ENCODE data around the gene CCNI2.

CCNI2 gene

DNA sequence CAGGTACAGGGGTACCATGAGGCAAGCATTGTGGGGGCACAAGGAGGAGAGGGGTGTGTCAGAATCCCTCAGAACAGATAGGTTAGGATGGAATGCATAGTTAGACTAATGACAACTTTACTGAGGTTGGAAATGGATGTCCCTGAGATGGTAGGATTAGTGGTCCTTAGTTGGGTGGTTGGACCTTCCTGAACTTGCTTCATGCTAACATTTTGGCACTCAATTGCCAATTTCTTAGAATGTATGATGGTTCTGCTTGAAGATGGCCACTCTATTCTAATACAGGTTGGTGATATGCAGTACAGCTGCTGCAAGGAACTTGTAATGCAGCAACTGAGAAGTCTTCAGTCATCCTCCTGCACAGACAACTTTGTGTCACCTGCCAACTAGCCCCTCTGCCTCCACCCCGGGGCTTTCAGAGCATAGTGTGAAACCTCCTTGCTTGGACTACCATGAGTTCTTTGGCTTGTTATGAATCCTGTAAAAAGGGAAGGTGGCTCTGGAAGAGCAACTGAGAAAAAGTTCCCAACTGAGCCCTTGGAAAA is 5.4 kb downstream of the CCNI2 start:
- DNase-seq (ENCODE audit: low read depth in 1 of 2, low spot score in 1 of 2): no peak
- in situ Hi-C loops (cut with HindIII; ENCODE audit: low pct_unique_long_range_greater_than_20kb, low sequenced_read_pairs): no loop called here
- no peak for TF ChIP-seq JUND (IDR thresholded peaks at IDR 0.05; ENCODE audit: low read depth)

GRCh38 chr5:132753135-132753987 is 6.1 kb downstream of the CCNI2 start:
- TF ChIP-seq JUND (IDR thresholded peaks at IDR 0.05; ENCODE audit: low read depth): no peak
- in situ Hi-C loops (cut with HindIII; ENCODE audit: low pct_unique_long_range_greater_than_20kb, low sequenced_read_pairs): no loop called here
- peak in 1 of 2 experiments; percentile 67 for DNase-seq (ENCODE audit: low read depth in 1 of 2, low spot score in 1 of 2)

DNA sequence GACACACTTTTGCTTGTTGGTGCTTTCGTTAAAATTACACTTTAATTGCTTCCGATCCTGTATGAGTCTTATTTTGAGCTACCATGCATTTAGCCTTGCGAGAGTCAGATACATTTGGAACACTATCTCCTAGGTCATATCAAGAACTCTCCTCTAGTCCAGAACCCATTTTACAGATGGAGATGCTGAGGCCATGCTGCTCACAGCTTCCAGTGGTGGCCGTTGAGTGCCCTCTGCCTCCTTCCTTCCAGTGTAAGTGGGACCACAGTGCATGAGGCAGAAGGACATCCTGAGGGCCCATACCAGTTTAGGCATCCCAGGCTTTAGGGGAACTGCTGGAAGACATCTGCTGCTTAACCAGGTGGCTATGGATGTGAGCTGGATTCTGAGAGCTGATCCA is 6.9 kb downstream of the CCNI2 start:
- no peak for DNase-seq (ENCODE audit: low read depth in 1 of 2, low spot score in 1 of 2)
- TF ChIP-seq JUND (IDR thresholded peaks at IDR 0.05; ENCODE audit: low read depth): no peak
- in situ Hi-C loops (cut with HindIII; ENCODE audit: low pct_unique_long_range_greater_than_20kb, low sequenced_read_pairs): no loop called here

DNA sequence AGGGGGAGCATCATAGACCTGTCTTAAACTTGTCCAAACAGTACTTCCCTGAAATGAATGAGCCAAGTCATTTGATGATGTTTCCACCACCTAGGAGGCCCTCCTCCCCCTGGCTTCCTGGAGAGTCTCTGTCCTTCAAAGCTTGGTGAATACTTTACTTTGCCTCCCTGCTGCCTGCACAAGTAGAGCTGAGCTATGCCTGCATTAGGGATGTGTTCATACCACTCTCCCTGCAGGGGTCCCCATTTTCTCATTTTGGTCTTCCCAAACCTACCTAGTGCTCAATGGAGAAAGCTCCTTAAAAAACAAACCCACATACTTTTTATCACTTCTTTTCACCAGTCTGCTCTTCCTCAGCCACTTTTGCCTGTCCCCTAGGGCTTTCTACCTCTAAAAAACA is 7.7 kb downstream of the CCNI2 start:
- in situ Hi-C loops (cut with HindIII; ENCODE audit: low pct_unique_long_range_greater_than_20kb, low sequenced_read_pairs): no loop called here
- no peak for TF ChIP-seq JUND (IDR thresholded peaks at IDR 0.05; ENCODE audit: low read depth)
- DNase-seq (ENCODE audit: low read depth in 1 of 2, low spot score in 1 of 2): peak in 1 of 2 experiments; percentile 71

DNA sequence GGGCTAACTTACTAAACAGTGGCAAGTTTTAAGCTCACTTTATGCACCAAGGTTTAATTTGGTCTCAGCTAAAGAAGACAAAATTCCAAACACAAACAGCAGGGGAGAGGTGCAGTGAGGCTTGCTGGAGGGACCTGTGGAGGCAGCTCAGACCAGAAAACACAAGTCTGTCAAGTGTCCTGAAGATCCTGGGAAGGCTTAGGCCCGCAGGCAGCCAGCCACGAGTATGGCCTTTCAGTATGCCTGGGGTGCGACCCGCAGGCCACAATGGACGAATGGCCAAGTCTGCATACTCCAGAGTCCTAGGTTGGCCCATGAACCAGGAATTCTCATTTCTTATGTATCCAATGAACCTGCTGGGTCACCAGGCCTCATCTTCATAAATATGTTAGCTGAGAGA is 9.3 kb downstream of the CCNI2 start:
- DNase-seq (ENCODE audit: low read depth in 1 of 2, low spot score in 1 of 2): no peak
- in situ Hi-C loops (cut with HindIII; ENCODE audit: low pct_unique_long_range_greater_than_20kb, low sequenced_read_pairs): no loop called here
- TF ChIP-seq JUND (IDR thresholded peaks at IDR 0.05; ENCODE audit: low read depth): no peak

DNA sequence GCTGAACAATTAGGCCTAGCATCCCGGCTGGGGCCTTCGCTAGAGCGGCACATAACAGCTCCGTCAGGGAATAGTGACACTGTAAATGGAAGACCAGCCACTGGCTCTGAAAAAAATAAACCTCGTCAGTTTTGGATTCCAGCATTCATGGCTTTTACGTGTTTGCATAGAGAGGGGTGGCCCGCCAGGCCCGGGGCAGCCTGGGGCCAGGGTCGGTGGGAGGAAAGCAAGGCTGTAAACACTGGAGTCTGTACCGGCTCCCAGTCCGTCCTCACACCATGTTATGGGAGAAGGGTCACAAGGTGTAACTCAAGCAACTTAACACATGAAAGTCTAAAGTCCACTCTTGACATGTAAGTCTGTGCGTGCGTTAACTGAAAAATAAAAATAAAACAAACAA is 11.2 kb downstream of the CCNI2 start:
- no peak for DNase-seq (ENCODE audit: low read depth in 1 of 2, low spot score in 1 of 2)
- no peak for TF ChIP-seq JUND (IDR thresholded peaks at IDR 0.05; ENCODE audit: low read depth)
- in situ Hi-C loops (cut with HindIII; ENCODE audit: low pct_unique_long_range_greater_than_20kb, low sequenced_read_pairs): no loop called here

- no peak for TF ChIP-seq JUND (IDR thresholded peaks at IDR 0.05; ENCODE audit: low read depth)
- peak in 1 of 2 experiments; percentile 84 for DNase-seq (ENCODE audit: low read depth in 1 of 2, low spot score in 1 of 2)
- in situ Hi-C loops (cut with HindIII; ENCODE audit: low pct_unique_long_range_greater_than_20kb, low sequenced_read_pairs): no loop called here
These were observed 12.2 kb downstream of the CCNI2 start for GRCh38 chr5:132759114-132760048.

- DNase-seq (ENCODE audit: low read depth in 1 of 2, low spot score in 1 of 2): no peak
- in situ Hi-C loops (cut with HindIII; ENCODE audit: low pct_unique_long_range_greater_than_20kb, low sequenced_read_pairs): no loop called here
- TF ChIP-seq JUND (IDR thresholded peaks at IDR 0.05; ENCODE audit: low read depth): no peak
These were observed 12.8 kb downstream of the CCNI2 start for GRCh38 chr5:132760049-132760420.

DNA sequence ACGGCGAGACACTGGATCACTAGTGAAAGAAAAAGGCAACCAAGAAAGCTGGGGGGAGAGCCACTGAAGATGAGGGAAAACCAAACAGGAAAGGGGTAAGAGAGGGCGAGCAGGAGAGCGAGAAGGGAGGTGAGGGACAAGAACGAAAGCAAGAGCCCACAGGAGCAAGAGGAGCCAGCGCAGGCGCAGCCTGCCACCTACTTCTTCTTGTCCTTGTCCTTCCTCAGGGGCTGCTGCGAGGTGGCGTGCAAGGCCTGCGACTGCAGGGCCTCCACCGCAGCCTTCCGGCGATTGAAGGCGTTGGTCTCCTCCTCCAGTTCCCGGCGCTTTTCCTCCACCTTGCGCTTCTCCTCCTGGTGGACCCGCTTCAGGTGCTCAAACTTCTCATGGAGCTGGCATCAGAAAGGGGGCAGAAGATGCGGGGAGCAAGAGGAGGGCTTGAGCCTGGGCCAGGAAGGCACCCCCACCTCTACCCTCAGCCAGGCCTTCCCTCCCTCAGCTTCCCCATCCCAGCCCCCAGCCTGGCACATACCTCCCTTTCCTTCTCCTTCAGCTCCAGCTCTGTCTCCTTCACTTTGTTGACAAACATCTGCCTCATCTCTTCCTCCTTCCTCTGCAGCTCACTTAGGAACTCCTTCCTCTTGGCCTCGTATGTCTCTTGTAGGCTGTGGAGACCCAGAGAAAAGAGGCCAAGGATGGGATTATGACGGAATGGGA is 13.5 kb downstream of the CCNI2 start:
- no peak for TF ChIP-seq JUND (IDR thresholded peaks at IDR 0.05; ENCODE audit: low read depth)
- in situ Hi-C loops (cut with HindIII; ENCODE audit: low pct_unique_long_range_greater_than_20kb, low sequenced_read_pairs): no loop called here
- no peak for DNase-seq (ENCODE audit: low read depth in 1 of 2, low spot score in 1 of 2)

DNA sequence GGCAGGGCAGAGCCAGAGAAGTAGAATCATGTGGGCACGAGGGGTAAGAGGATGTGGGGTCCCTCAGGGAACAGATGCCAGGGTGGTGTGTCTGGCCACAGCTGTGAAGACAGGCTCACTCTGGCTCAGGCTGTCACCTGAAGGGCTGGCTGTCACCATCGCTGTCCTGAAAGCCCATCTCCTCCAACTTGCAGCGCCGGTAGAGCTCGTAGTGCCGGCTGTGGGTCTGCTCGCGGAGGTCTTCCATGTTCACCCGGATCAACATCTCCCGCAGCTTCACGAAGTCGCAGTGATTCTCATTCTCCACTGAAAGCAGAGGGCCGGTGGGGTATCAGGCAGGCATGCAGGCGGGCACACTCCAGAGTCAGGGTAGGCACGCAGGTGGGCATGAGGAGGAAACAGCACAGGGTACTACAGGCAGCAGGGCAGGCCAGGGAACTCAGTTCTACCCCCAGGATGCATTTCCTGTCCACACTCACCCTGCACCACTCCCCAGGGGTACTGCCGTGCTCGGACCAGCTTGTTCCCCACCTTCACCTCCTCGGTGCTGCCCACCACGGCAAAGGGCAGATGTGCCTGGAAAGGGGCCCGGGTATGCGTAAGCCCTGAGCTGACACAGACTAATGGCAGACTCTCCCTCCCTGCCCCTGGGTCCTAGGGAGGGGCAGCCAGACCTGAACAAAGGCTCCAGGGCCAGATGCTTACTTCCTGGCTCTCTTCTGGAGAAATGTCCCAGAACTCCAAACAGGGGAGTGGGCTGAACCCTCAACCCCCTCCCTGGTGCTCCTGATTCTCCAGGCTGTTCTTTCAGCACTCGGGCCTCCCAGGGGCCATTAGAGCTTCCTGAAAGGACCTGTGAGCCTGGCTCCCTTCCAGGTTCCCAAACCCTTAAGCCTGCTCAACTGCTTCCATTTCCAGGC is 14.4 kb downstream of the CCNI2 start:
- DNase-seq (ENCODE audit: low read depth in 1 of 2, low spot score in 1 of 2): no peak
- no peak for TF ChIP-seq JUND (IDR thresholded peaks at IDR 0.05; ENCODE audit: low read depth)
- in situ Hi-C loops (cut with HindIII; ENCODE audit: low pct_unique_long_range_greater_than_20kb, low sequenced_read_pairs): no loop called here

DNA sequence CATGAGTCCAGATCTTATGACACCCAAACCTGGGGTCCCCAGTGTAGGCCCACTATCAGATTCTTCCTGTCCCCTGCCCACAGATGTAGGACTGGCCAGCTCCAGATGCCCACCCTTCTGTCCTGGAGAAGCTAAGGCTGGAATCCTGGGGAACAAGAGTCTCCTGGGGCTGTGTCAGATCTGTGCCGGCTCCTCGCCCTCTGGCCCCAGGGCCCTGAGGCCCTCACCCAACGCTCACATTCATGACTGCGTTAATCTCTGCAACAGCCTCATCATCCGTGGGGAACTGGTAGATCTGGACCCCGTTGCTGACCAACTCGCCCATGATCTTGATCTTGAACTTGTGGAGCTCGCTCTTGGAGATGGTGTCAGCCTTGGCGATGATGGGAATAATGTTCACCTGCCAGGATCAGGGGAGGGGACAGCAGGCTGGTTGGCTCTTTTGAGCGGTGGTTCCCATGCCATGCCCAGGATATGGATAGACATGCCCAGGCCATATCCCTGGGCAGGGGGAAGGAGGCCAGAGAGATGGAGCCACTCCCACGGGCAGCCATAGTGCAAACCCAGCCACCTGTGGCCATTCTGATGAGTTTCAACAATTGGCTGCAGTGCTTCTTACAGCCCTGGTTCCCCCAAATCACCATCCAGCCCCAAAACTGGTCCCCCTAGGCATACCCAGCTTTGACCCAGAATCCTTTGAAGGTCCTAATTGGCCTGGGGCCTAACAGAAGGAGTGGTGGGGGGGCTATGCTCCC is 15.2 kb downstream of the CCNI2 start:
- in situ Hi-C loops (cut with HindIII; ENCODE audit: low pct_unique_long_range_greater_than_20kb, low sequenced_read_pairs): no loop called here
- no peak for DNase-seq (ENCODE audit: low read depth in 1 of 2, low spot score in 1 of 2)
- no peak for TF ChIP-seq JUND (IDR thresholded peaks at IDR 0.05; ENCODE audit: low read depth)

All from T47D (cell line).